HFFc6 (cell line): ENCODE data around the gene SEPTIN2. TPM values are rescaled to one million over a fixed set of nuclear protein-coding genes. Genes with fewer than 3 reads are reported as not detected.

Source experiments
- DNase-seq: peaks from one replicate; pipeline ENCODE4 v3.0.0-alpha.2; 2018
- H3K27ac Mint-ChIP-seq: 2 replicates; pipeline ENCODE4 v1.8.0; 2020; ENCODE audit warnings: mild to moderate bottlenecking, mixed read lengths
- H3K27me3 Mint-ChIP-seq: 2 replicates; pipeline ENCODE4 v1.8.0; 2021; ENCODE audit warnings: mild to moderate bottlenecking, moderate library complexity, mixed read lengths; ENCODE audit not compliant: insufficient read depth
- H3K36me3 Mint-ChIP-seq: 2 replicates; pipeline ENCODE4 v1.8.0; 2021; ENCODE audit warnings: low read depth, mixed read lengths
- H3K4me1 Mint-ChIP-seq: 2 replicates; pipeline ENCODE4 v1.8.0; 2020; ENCODE audit warnings: low read depth, mixed read lengths
- H3K4me3 Mint-ChIP-seq: 2 replicates; pipeline ENCODE4 v1.8.0; 2020; ENCODE audit warnings: mild to moderate bottlenecking, moderate library complexity, mixed read lengths
- H3K9me3 Mint-ChIP-seq: 2 replicates; pipeline ENCODE4 v1.8.0; 2020; ENCODE audit warnings: mild to moderate bottlenecking, mixed read lengths
- total RNA-seq, 6 experiments: library from RNA; stranded (reverse); fragmentation: NEBNext Ultra II Directional; extraction: Animal tissue kit (Norgen Biotek cat#: 25700); gene quantifications; 2 replicates in 1 of 6; 3 replicates in 5 of 6; pipeline ENCODE4 v1.2.3, GENCODE V29; 2021
- TF ChIP-seq, protein P1 (sequence below): fragments of 200-600 bp; sonication (generic); IDR thresholded peaks from 2 replicates; pipeline ENCODE4 v1.5.0; 2021; ENCODE audit warnings: antibody characterized with exemption, mild to moderate bottlenecking

The SEPTIN2 gene
- total RNA-seq, 6 experiments from 2014 or later = 399 to 468 (median 441) TPM

DNA sequence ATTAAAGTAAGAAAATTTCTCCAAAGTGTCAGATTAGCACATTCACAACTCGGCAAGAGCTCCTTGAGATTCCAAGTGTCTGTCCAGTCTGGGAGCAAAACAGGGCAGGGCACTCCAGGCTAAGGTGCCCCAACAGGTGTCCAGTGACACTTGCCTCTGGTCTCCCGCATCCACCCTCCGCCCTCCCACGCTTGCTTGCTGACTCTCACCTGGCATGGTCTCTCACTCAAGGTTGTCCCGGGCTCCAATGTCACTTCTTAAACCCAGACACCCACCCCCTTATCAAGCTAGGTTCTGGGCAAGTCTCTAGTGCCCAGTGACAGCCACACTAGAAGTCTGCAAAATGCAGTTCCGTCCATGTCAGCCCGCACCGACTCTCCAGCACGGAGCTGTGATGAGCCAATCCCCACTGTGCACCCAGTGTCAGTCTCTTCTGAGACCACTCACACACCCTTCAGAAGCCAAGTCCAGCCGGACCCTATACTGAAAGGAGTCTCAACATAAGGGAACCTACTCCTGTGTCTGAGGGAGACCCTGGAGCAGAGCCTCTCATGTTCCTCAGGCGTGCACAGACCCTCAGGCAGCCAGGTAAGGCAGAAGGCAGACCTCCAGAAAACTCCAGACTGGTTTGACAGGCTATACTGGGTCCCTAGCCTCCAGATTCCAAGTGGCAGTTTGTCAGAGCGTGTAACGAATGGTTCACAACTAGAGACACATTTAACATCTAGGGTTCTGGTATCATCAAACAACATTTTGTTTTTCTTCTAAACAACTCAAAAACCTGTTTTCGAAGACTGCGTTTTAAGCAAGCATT, 45.8 kb upstream of the SEPTIN2 start:
- Mint-ChIP-seq H3K9me3 (no peaks in the 10 kb centered on the region; the same call in 1 of the 2 replicates), H3K36me3 (peaks cover 50% of the 10 kb centered on the region), H3K4me1 (peaks cover 69% of the 10 kb centered on the region), H3K27me3 (peaks cover 12% of the 10 kb centered on the region), H3K27ac (peak overlapping the region; percentile 72), H3K4me3 (peak overlapping the region; percentile 99)
- TF ChIP-seq, protein P1, sequence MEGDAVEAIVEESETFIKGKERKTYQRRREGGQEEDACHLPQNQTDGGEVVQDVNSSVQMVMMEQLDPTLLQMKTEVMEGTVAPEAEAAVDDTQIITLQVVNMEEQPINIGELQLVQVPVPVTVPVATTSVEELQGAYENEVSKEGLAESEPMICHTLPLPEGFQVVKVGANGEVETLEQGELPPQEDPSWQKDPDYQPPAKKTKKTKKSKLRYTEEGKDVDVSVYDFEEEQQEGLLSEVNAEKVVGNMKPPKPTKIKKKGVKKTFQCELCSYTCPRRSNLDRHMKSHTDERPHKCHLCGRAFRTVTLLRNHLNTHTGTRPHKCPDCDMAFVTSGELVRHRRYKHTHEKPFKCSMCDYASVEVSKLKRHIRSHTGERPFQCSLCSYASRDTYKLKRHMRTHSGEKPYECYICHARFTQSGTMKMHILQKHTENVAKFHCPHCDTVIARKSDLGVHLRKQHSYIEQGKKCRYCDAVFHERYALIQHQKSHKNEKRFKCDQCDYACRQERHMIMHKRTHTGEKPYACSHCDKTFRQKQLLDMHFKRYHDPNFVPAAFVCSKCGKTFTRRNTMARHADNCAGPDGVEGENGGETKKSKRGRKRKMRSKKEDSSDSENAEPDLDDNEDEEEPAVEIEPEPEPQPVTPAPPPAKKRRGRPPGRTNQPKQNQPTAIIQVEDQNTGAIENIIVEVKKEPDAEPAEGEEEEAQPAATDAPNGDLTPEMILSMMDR = no peak
- DNase-seq = no peak

- Mint-ChIP-seq H3K4me1 (peaks cover 76% of the 10 kb centered on the region), H3K4me3 (peak overlapping the region; percentile 99), H3K36me3 (peaks cover 56% of the 10 kb centered on the region), H3K27ac (peak overlapping the region; percentile 96), H3K27me3 (peaks cover 13% of the 10 kb centered on the region), H3K9me3 (peaks cover 3% of the 10 kb centered on the region)
- TF ChIP-seq, protein P1 = no peak
- DNase-seq = no peak
These were observed 45.2 kb upstream of the SEPTIN2 start for GRCh38 chr2:241270531-241270930.

- H3K4me1 Mint-ChIP-seq = peaks cover 74% of the 10 kb centered on the region
- H3K27me3 Mint-ChIP-seq = peaks cover 13% of the 10 kb centered on the region
- peak; percentile 80 for DNase-seq
- peaks cover 5% of the 10 kb centered on the region for H3K9me3 Mint-ChIP-seq
- H3K27ac Mint-ChIP-seq = peak overlapping the region; percentile 96
- TF ChIP-seq, protein P1 = no peak
- peaks cover 59% of the 10 kb centered on the region for H3K36me3 Mint-ChIP-seq
- H3K4me3 Mint-ChIP-seq = peak overlapping the region; percentile 99
These were observed 43.9 kb upstream of the SEPTIN2 start for GRCh38 chr2:241271706-241272302.

GRCh38 chr2:241272303-241273209, 43.2 kb upstream of the SEPTIN2 start:
- TF ChIP-seq, protein P1 = no peak
- H3K4me1 Mint-ChIP-seq = peaks cover 66% of the 10 kb centered on the region
- H3K4me3 Mint-ChIP-seq = peak overlapping the region; percentile 78
- peaks cover 53% of the 10 kb centered on the region for H3K36me3 Mint-ChIP-seq
- peaks cover 5% of the 10 kb centered on the region for H3K9me3 Mint-ChIP-seq
- DNase-seq = peak; percentile 65
- peak overlapping the region; percentile 84 for H3K27ac Mint-ChIP-seq
- H3K27me3 Mint-ChIP-seq = peaks cover 15% of the 10 kb centered on the region

DNA sequence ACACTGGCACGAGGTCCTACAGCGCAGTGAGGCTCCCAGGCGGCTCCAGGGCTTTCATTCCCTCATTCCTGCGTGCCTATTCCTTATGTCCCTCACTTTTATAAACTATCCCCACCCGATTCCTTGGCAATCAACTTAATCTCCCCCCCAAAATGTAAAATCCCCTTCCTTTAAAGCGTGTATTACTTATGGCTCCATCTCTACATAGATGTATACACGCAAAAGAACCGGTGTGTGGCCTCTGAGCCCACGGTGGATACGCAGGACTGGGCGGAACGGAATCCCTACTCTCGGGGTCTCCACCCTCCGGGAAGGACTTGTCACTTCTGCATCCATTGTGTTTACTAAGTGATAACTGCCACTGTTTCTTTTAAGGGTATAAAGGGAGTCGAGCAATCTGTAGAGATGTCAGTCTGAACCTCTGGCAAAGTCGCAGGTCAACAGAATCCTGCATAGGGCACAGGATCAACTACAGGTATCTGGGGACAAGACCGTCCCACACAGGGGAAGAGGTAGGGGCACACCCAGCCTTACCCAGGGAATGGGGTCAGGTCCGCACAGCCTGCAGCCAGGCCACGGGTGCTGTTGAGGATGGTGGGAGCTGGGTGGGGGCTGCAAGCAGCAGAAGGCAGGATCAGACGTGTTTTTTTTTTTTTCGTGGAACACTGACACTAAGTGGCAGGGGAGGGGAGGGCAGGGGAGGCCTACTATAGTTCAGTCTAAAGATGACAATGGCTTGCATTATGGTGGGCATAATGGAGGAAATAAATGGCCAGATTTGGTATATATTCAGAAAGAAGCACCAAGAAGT, 42.3 kb upstream of the SEPTIN2 start:
- Mint-ChIP-seq H3K9me3 (peaks cover 5% of the 10 kb centered on the region), H3K4me3 (peak overlapping the region; percentile 78), H3K27ac (peak overlapping the region; percentile 84), H3K4me1 (peaks cover 58% of the 10 kb centered on the region), H3K36me3 (peaks cover 45% of the 10 kb centered on the region), H3K27me3 (peaks cover 15% of the 10 kb centered on the region)
- TF ChIP-seq, protein P1 = peak; percentile 27
- no peak for DNase-seq
